HepG2 (cell line): ENCODE data around the gene RPS19BP1. TPM values are rescaled to one million over a fixed set of nuclear protein-coding genes. Genes with fewer than 3 reads are reported as not detected.

ENCODE experiments used
- ATAC-seq: fragments of 200-7000 bp; cut with Tn5 transposase; 3 replicates; pipeline ENCODE4 v1.9.1; 2020; ENCODE audit warnings: mild to moderate bottlenecking, moderate library complexity
- BruUV-seq: library from RNA; stranded (reverse); fragments of 400-500 nt; replicated peaks from 2 replicates; lab custom pipeline; 2021; lab: Mats Ljungman, UMichigan
- CTCF ChIA-PET: fragments of 300-600 bp; formaldehyde crosslinking; extraction: SDS; loops from one replicate; lab custom pipeline; 2021; ENCODE audit warnings: low total read pairs, inconsistent platforms, low intra/inter-chr PET ratio; lab: Yijun Ruan, JAX
- POLR2A ChIA-PET: fragments of 350-600 bp; sonication (Branson Sonifier 250); formaldehyde crosslinking; loops from one replicate; lab custom pipeline; 2020; ENCODE audit warnings: antibody characterized with exemption, inconsistent platforms; lab: Yijun Ruan, JAX
- DNase-seq: peaks from one replicate; pipeline ENCODE4 v3.0.0-alpha.2; 2015; ENCODE audit warnings: low spot score
- FAIRE-seq: peaks from 3 replicates; lab custom pipeline; 2011; peaks lifted over from hg19 to GRCh38; lab: Jason Lieb, UNC
- H2AFZ ChIP-seq: one replicate; pipeline ENCODE4 v1.6.1; 2011; ENCODE audit warnings: low read length, inconsistent platforms
- H3K27ac ChIP-seq: fragments of 300-600 bp; 3 replicates; pipeline ENCODE4 v1.8.0; 2011; ENCODE audit warnings: mixed run types, mild to moderate bottlenecking, mixed read lengths, low read length, inconsistent platforms; ENCODE audit not compliant: insufficient read depth; ENCODE audit errors: extremely low read length
- H3K27me3 ChIP-seq, 2 experiments: fragments of 200-600 bp in 1 of 2; 2 replicates in 1 of 2; 3 replicates in 1 of 2; pipeline versions ENCODE4 v1.6.0 to v1.8.0; 2011; ENCODE audit warnings: low read length in 2 of 2, mild to moderate bottlenecking in 2 of 2, moderate library complexity in 2 of 2, inconsistent platforms in 1 of 2; ENCODE audit not compliant: insufficient read depth in 2 of 2, control insufficient read depth in 1 of 2
- H3K36me3 ChIP-seq, 2 experiments: fragments of 200-600 bp in 1 of 2; replicated peaks in 1 of 2; 2 replicates in 1 of 2; 3 replicates in 1 of 2; pipeline versions ENCODE4 v1.5.1 to v1.8.0; 2011; ENCODE audit warnings: low read length in 2 of 2, inconsistent platforms in 1 of 2; ENCODE audit not compliant: insufficient read depth in 2 of 2, control insufficient read depth in 1 of 2
- H3K4me1 ChIP-seq: 2 replicates; pipeline ENCODE4 v1.5.1; 2012; ENCODE audit warnings: low read length, inconsistent platforms; ENCODE audit not compliant: insufficient read depth
- H3K4me2 ChIP-seq: 2 replicates; pipeline ENCODE4 v1.6.0; 2011; ENCODE audit warnings: low read depth, low read length, inconsistent platforms
- H3K4me3 ChIP-seq, 3 experiments: fragments of 200-600 bp in 1 of 3; sonication (generic), shearing (Covaris generic) in 1 of 3; replicated peaks in 1 of 3; 2 replicates each; pipeline ENCODE4 v1.5.1; 2011 to 2016; ENCODE audit warnings: low read length in 3 of 3, inconsistent platforms in 2 of 3, low read depth in 2 of 3, mild to moderate bottlenecking in 2 of 3, control low read depth in 1 of 3, mixed read lengths in 1 of 3; ENCODE audit not compliant: insufficient read depth in 1 of 3
- H3K79me2 ChIP-seq: one replicate; pipeline ENCODE4 v1.6.1; 2011; ENCODE audit warnings: low read length, inconsistent platforms; ENCODE audit not compliant: insufficient read depth
- H3K9ac ChIP-seq: 2 replicates; pipeline ENCODE4 v1.6.0; 2011; ENCODE audit warnings: mild to moderate bottlenecking, low read depth, low read length, inconsistent platforms; ENCODE audit not compliant: insufficient read depth
- H3K9me3 ChIP-seq: 2 replicates; pipeline ENCODE4 v1.5.1; 2012; ENCODE audit warnings: mild to moderate bottlenecking, low read length
- H4K20me1 ChIP-seq: 2 replicates; pipeline ENCODE4 v1.6.0; 2011; ENCODE audit warnings: inconsistent platforms, mild to moderate bottlenecking, low read length, moderate library complexity; ENCODE audit not compliant: insufficient read depth
- AGO1 ChIP-seq: fragments of 200-400 bp; formaldehyde crosslinking; IDR thresholded peaks from 2 replicates; pipeline ENCODE4 v1.6.1; 2017; ENCODE audit warnings: mild to moderate bottlenecking, low read depth, low read length, moderate library complexity; ENCODE audit not compliant: poor library complexity, severe bottlenecking
- AGO2 ChIP-seq: fragments of 200-400 bp; formaldehyde crosslinking; optimal IDR thresholded peaks from 2 replicates; pipeline ENCODE3; 2017; ENCODE audit warnings: mild to moderate bottlenecking, low read depth, low read length, moderate library complexity
- ARNT2 ChIP-seq: sonication (generic); formaldehyde crosslinking; IDR thresholded peaks from 2 replicates; pipeline ENCODE4 v1.8.0; 2022; ENCODE audit warnings: mild to moderate bottlenecking, low read depth, missing genetic modification reagents, moderate library complexity
- ATAD3A ChIP-seq: sonication (generic); formaldehyde crosslinking; IDR thresholded peaks from 2 replicates; pipeline ENCODE4 v1.4.0; 2020; ENCODE audit warnings: missing genetic modification reagents
- BRD4 ChIP-seq: sonication (generic); formaldehyde crosslinking; IDR thresholded peaks from 2 replicates; pipeline ENCODE4 v1.4.0; 2020; ENCODE audit warnings: missing genetic modification reagents
- DDIT3 ChIP-seq: sonication (generic); formaldehyde crosslinking; IDR thresholded peaks from 2 replicates; pipeline ENCODE4 v1.4.0; 2020; ENCODE audit warnings: mild to moderate bottlenecking, missing genetic modification reagents
- FOXC1 ChIP-seq: sonication (generic); formaldehyde crosslinking; IDR thresholded peaks from 2 replicates; pipeline ENCODE4 v1.8.0; 2022; ENCODE audit warnings: mild to moderate bottlenecking, missing genetic modification reagents, borderline replicate concordance
- HNRNPH1 ChIP-seq: fragments of 200-400 bp; formaldehyde crosslinking; optimal IDR thresholded peaks from 2 replicates; pipeline ENCODE3; 2017; ENCODE audit warnings: mild to moderate bottlenecking, low read depth, low read length
- MTA1 ChIP-seq: sonication (generic); formaldehyde crosslinking; IDR thresholded peaks from 2 replicates; pipeline ENCODE4 v1.4.0; 2020; ENCODE audit warnings: missing genetic modification reagents, mild to moderate bottlenecking, borderline replicate concordance
- NR2F2 ChIP-seq: IDR thresholded peaks from 2 replicates; pipeline ENCODE4 v1.6.1; 2012; ENCODE audit warnings: low read depth, inconsistent platforms, borderline replicate concordance
- POLR2AphosphoS5 ChIP-seq: IDR thresholded peaks from 2 replicates; pipeline ENCODE4 v1.6.1; 2012; ENCODE audit warnings: low read depth, low read length
- POLR2G ChIP-seq: fragments of 200-400 bp; formaldehyde crosslinking; IDR thresholded peaks from 2 replicates; pipeline ENCODE4 v1.6.1; 2018; ENCODE audit warnings: mild to moderate bottlenecking, low read depth, low read length, moderate library complexity
- PTBP1 ChIP-seq: fragments of 200-400 bp; formaldehyde crosslinking; IDR thresholded peaks from 2 replicates; pipeline ENCODE4 v1.6.1; 2018; ENCODE audit warnings: low read length, low read depth; ENCODE audit not compliant: poor library complexity, severe bottlenecking
- RBFOX2 ChIP-seq: fragments of 200-400 bp; formaldehyde crosslinking; IDR thresholded peaks from 2 replicates; pipeline ENCODE4 v1.6.1; 2017; ENCODE audit warnings: low read depth, mild to moderate bottlenecking, low read length
- ZBTB20 ChIP-seq: sonication (generic); formaldehyde crosslinking; IDR thresholded peaks from 2 replicates; pipeline ENCODE4 v1.8.1; 2023; ENCODE audit warnings: missing genetic modification reagents, low read depth, mild to moderate bottlenecking, borderline replicate concordance
- ZKSCAN1 ChIP-seq: fragments of 150-350 bp; IDR thresholded peaks from 2 replicates; pipeline ENCODE4 v1.6.1; 2014; ENCODE audit warnings: low read length
- ZNF225 ChIP-seq: sonication (generic); formaldehyde crosslinking; IDR thresholded peaks from 2 replicates; pipeline ENCODE4 v1.4.0; 2020; ENCODE audit warnings: mild to moderate bottlenecking, missing genetic modification reagents
- ZNF253 ChIP-seq: sonication (generic); formaldehyde crosslinking; IDR thresholded peaks from 2 replicates; pipeline ENCODE4 v1.8.0; 2022; ENCODE audit warnings: mild to moderate bottlenecking, missing genetic modification reagents, borderline replicate concordance
- ZNF780A ChIP-seq: sonication (generic); formaldehyde crosslinking; IDR thresholded peaks from 2 replicates; pipeline ENCODE4 v1.8.0; 2022; ENCODE audit warnings: mild to moderate bottlenecking, missing genetic modification reagents, moderate library complexity
- ZXDC ChIP-seq: sonication (generic); formaldehyde crosslinking; IDR thresholded peaks from 2 replicates; pipeline ENCODE4 v1.5.0; 2020; ENCODE audit warnings: mild to moderate bottlenecking, missing genetic modification reagents
- WGBS: methylation state at CpG from one replicate; pipeline ENCODE4 v1.1.6; 2017; ENCODE audit warnings: low lambda C conversion rate; 5-methylcytosine and 5-hydroxymethylcytosine counted together
- in situ Hi-C: cut with HindIII; loops from 2 replicates; pipeline ENCODE4 v1.10.0; 2017; ENCODE audit warnings: low pct_unique_long_range_greater_than_20kb; ENCODE audit not compliant: extremely low pct_ligation_motif_present
- intact Hi-C: fragments of 100-400 bp; cut with micrococcal nuclease; formaldehyde crosslinking; loops from one replicate; pipeline ENCODE4 v1.10.0; 2022; ENCODE audit not compliant: unreplicated experiment
- polyA plus RNA-seq, 8 experiments: library from polyadenylated mRNA; depleted of rRNA in 3 of 8; stranded (reverse) in 7 of 8; unstranded in 1 of 8; fragments of >200 nt; fragmentation: Illumina TruSeq in 4 of 8; extraction: Trizol in 4 of 8; gene quantifications; 2 replicates each; pipeline versions ENCODE4 v1.2.1 to v1.2.3, GENCODE V29; 2011 to 2016; ENCODE audit warnings: low read depth in 4 of 8, missing spikeins in 1 of 8, mixed read lengths in 1 of 8; ENCODE audit not compliant: insufficient read depth in 1 of 8
- total RNA-seq, 5 experiments: library from RNA; depleted of rRNA; stranded (reverse); fragments of >200 nt; fragmentation: Illumina TruSeq; extraction: Trizol; gene quantifications; 2 replicates each; pipeline ENCODE4 v1.2.3, GENCODE V29; 2016; ENCODE audit warnings: low read depth in 1 of 5

RPS19BP1 gene
- total and polyA plus RNA-seq, 2 of the 13 experiments (the other 11 are each of a cell fraction or from before 2014, with no cell fraction given) = 44.3 to 81.3 TPM

GRCh38 chr22:39526736-39527171 is 5.8 kb downstream of the RPS19BP1 start:
- Histone ChIP-seq H2AFZ (no peak overlapping the region), H4K20me1 (peaks cover 59% of the 10 kb centered on the region), H3K9ac (no peak overlapping the region), H3K27ac (peak overlapping the region; percentile 40), H3K4me1 (peaks cover 90% of the 10 kb centered on the region), H3K36me3 (peaks cover 14 to 32% of the 10 kb centered on the region in 2 experiments), H3K27me3 (no peaks in the 10 kb centered on the region), H3K4me2 (no peak overlapping the region), H3K9me3 (no peaks in the 10 kb centered on the region), H3K79me2 (peaks cover 28% of the 10 kb centered on the region), H3K4me3 (no peak overlapping the region)
- ChIA-PET POLR2A (interaction anchor here (0.6 to 11.2 kb wide), 5 partner anchors 16 to 207 kb away, joined by 4 to 167 read pairs (median 4); partner anchors contain the start of genes MIEF1 and RPL3), CTCF (interaction anchor here (1.2 kb wide), 1 partner anchor 31 kb away, joined by 4 read pairs; no protein-coding TSS in a partner anchor)
- BruUV-seq = no TSS peak
- intact Hi-C loops (no loop called here), in situ Hi-C loops (no loop called here)
- no peak for DNase-seq
- no peak for FAIRE-seq
- 82% methylated on average over 4 of the region's 4 CpGs for WGBS
- peak; percentile 27 for ATAC-seq
- TF ChIP-seq POLR2G = peak; percentile 53
- TF ChIP-seq DDIT3 (CRISPR knock-in tag) = no peak
- no peak for TF ChIP-seq ZKSCAN1
- no peak for TF ChIP-seq BRD4 (CRISPR knock-in tag)
- TF ChIP-seq AGO1 = peak; percentile 90
- no peak for TF ChIP-seq ZXDC
- TF ChIP-seq HNRNPH1 = no peak
- no peak for TF ChIP-seq ZNF780A (CRISPR knock-in tag)
- TF ChIP-seq ZBTB20 = no peak
- no peak for TF ChIP-seq ARNT2
- no peak for TF ChIP-seq ZNF253 (CRISPR knock-in tag)
- no peak for TF ChIP-seq FOXC1 (CRISPR knock-in tag)
- TF ChIP-seq NR2F2 = no peak
- peak; percentile 70 for TF ChIP-seq RBFOX2
- TF ChIP-seq AGO2 = peak; percentile 95
- TF ChIP-seq ATAD3A (CRISPR knock-in tag) = no peak
- TF ChIP-seq PTBP1 = no peak
- TF ChIP-seq MTA1 = 0 out of 2 replicates have a peak, but pooled peaks have one; percentile 4
- TF ChIP-seq ZNF225 (CRISPR knock-in tag) = no peak
- 0 out of 2 replicates have a peak, but pooled peaks have one; percentile 28 for TF ChIP-seq POLR2AphosphoS5
